ENCODE results near the gene SCN5A. TPM values are rescaled to one million over a fixed set of nuclear protein-coding genes. Genes with fewer than 3 reads are reported as not detected.

SCN5A gene
- total and polyA plus RNA-seq, 2 of the 13 experiments (the other 11 are each of a cell fraction or from before 2014, with no cell fraction given): 0.22 TPM; not detected in 1

- H3K4me1 ChIP-seq (ENCODE audit: insufficient read depth, low read length): peaks cover 10% of the 10 kb centered on the region; the same call in 1 of the 2 replicates
- no peaks in the 10 kb centered on the region for H3K9me3 ChIP-seq (ENCODE audit: low read length)
- FAIRE-seq (no peak), ATAC-seq (peak; percentile 56; the same call in 2 of the 3 replicates), DNase-seq (ENCODE audit: low spot score) (peak; percentile 47)
- H3K27ac ChIP-seq (ENCODE audit: extremely low read length, insufficient read depth, low read length): no peak overlapping the region
- no peaks in the 10 kb centered on the region for H4K20me1 ChIP-seq (ENCODE audit: insufficient read depth, low read length)
- WGBS (ENCODE audit: low lambda C conversion rate): 0% methylated on average over 1 of the region's 11 CpGs
- CTCF ChIA-PET (ENCODE audit: low intra/inter-chr PET ratio, low total read pairs): no interaction called here
- in situ Hi-C loops (cut with HindIII; ENCODE audit: extremely low pct_ligation_motif_present, low pct_unique_long_range_greater_than_20kb): no loop called here
- POLR2A ChIA-PET: no interaction called here
- no TSS peak for BruUV-seq (replicated peaks)
- H3K36me3 ChIP-seq (replicated peaks in 1 of 2; ENCODE audit: control insufficient read depth in 1 of 2, insufficient read depth in 2 of 2, low read length in 2 of 2): no peaks in the 10 kb centered on the region
- H3K79me2 ChIP-seq (ENCODE audit: insufficient read depth, low read length): no peaks in the 10 kb centered on the region
- H2AFZ ChIP-seq (ENCODE audit: low read length): no peak overlapping the region
- peaks cover 10 to 75% of the 10 kb centered on the region in 2 experiments; a peak in 3 of 5 replicates for H3K27me3 ChIP-seq (ENCODE audit: control insufficient read depth in 1 of 2, insufficient read depth in 2 of 2, low read length in 2 of 2)
- H3K4me3 ChIP-seq (replicated peaks in 1 of 3; ENCODE audit: insufficient read depth in 1 of 3, low read depth in 2 of 3, low read length in 3 of 3): no peak overlapping the region
- no peak overlapping the region for H3K9ac ChIP-seq (ENCODE audit: insufficient read depth, low read depth, low read length)
- intact Hi-C loops (cut with micrococcal nuclease; ENCODE audit: unreplicated experiment): no loop called here
- TF ChIP-seq HIC2 (CRISPR knock-in tag; IDR thresholded peaks at IDR 0.05; ENCODE audit: low read depth) (no peak), ZNF18 (CRISPR knock-in tag; IDR thresholded peaks at IDR 0.05; ENCODE audit: insufficient replicate concordance) (peak; percentile 84), ASH2L (IDR thresholded peaks at IDR 0.05; ENCODE audit: insufficient read length, low read depth, low read length) (no peak)
- peak overlapping the region; percentile 20; the same call in 1 of the 2 replicates for H3K4me2 ChIP-seq (ENCODE audit: low read depth, low read length)
Observed at GRCh38 chr3:38634111-38634510, 15.4 kb downstream of the SCN5A start.

- TF ChIP-seq ZNF841 (CRISPR knock-in tag; IDR thresholded peaks at IDR 0.05; ENCODE audit: borderline replicate concordance) (no peak), MYNN (CRISPR knock-in tag; IDR thresholded peaks at IDR 0.05; ENCODE audit: low read depth) (no peak), ZNF615 (CRISPR knock-in tag; IDR thresholded peaks at IDR 0.05; ENCODE audit: borderline replicate concordance) (no peak), HBP1 (CRISPR knock-in tag; IDR thresholded peaks at IDR 0.05; ENCODE audit: low read depth) (no peak), CREM (IDR thresholded peaks at IDR 0.05) (no peak), CREM (CRISPR knock-in tag; IDR thresholded peaks at IDR 0.05) (no peak), NR3C1 (CRISPR knock-in tag; IDR thresholded peaks at IDR 0.05) (no peak), ZNF512 (CRISPR knock-in tag; IDR thresholded peaks at IDR 0.05) (no peak), ZNF547 (CRISPR knock-in tag; IDR thresholded peaks at IDR 0.05) (no peak)
- ChIA-PET POLR2A (no interaction called here), CTCF (ENCODE audit: low intra/inter-chr PET ratio, low total read pairs) (no interaction called here)
- no peaks in the 10 kb centered on the region for H3K9me3 ChIP-seq (ENCODE audit: low read length)
- peaks cover 9 to 74% of the 10 kb centered on the region in 2 experiments; a peak in 3 of 5 replicates for H3K27me3 ChIP-seq (ENCODE audit: control insufficient read depth in 1 of 2, insufficient read depth in 2 of 2, low read length in 2 of 2)
- no peak overlapping the region for H3K4me2 ChIP-seq (ENCODE audit: low read depth, low read length)
- no peak overlapping the region for H2AFZ ChIP-seq (ENCODE audit: low read length)
- intact Hi-C loops (cut with micrococcal nuclease; ENCODE audit: unreplicated experiment): no loop called here
- in situ Hi-C loops (cut with HindIII; ENCODE audit: extremely low pct_ligation_motif_present, low pct_unique_long_range_greater_than_20kb): no loop called here
- no peaks in the 10 kb centered on the region for H4K20me1 ChIP-seq (ENCODE audit: insufficient read depth, low read length)
- no peak for DNase-seq (ENCODE audit: low spot score)
- no peak overlapping the region for H3K27ac ChIP-seq (ENCODE audit: extremely low read length, insufficient read depth, low read length)
- no TSS peak for BruUV-seq (replicated peaks)
- H3K9ac ChIP-seq (ENCODE audit: insufficient read depth, low read depth, low read length): no peak overlapping the region
- no peak for ATAC-seq
- FAIRE-seq: no peak
- no peaks in the 10 kb centered on the region for H3K36me3 ChIP-seq (replicated peaks in 1 of 2; ENCODE audit: control insufficient read depth in 1 of 2, insufficient read depth in 2 of 2, low read length in 2 of 2)
- no CpG with 5 or more reads among the region's 12 CpGs for WGBS (ENCODE audit: low lambda C conversion rate)
- peaks cover 10% of the 10 kb centered on the region; the same call in 1 of the 2 replicates for H3K4me1 ChIP-seq (ENCODE audit: insufficient read depth, low read length)
- no peak overlapping the region for H3K4me3 ChIP-seq (replicated peaks in 1 of 3; ENCODE audit: insufficient read depth in 1 of 3, low read depth in 2 of 3, low read length in 3 of 3)
- no peaks in the 10 kb centered on the region for H3K79me2 ChIP-seq (ENCODE audit: insufficient read depth, low read length)
Observed at GRCh38 chr3:38632989-38633388, 16.5 kb downstream of the SCN5A start.
